HG03280 (cell line): Measurements from ENCODE around the gene TBL1X.
"Not testable (repeated sequence)": the region's sequence is repeated elsewhere in the genome, so short reads cannot be mapped to it uniquely, and the experiment has no call there.

Experiments used
- ATAC-seq: cut with Tn5 transposase; IDR thresholded peaks from one replicate; pipeline ENCODE4 v1.9.1; 2021; ENCODE audit warnings: mild to moderate bottlenecking, moderate library complexity; ENCODE audit not compliant: unreplicated experiment

TBL1X gene

DNA sequence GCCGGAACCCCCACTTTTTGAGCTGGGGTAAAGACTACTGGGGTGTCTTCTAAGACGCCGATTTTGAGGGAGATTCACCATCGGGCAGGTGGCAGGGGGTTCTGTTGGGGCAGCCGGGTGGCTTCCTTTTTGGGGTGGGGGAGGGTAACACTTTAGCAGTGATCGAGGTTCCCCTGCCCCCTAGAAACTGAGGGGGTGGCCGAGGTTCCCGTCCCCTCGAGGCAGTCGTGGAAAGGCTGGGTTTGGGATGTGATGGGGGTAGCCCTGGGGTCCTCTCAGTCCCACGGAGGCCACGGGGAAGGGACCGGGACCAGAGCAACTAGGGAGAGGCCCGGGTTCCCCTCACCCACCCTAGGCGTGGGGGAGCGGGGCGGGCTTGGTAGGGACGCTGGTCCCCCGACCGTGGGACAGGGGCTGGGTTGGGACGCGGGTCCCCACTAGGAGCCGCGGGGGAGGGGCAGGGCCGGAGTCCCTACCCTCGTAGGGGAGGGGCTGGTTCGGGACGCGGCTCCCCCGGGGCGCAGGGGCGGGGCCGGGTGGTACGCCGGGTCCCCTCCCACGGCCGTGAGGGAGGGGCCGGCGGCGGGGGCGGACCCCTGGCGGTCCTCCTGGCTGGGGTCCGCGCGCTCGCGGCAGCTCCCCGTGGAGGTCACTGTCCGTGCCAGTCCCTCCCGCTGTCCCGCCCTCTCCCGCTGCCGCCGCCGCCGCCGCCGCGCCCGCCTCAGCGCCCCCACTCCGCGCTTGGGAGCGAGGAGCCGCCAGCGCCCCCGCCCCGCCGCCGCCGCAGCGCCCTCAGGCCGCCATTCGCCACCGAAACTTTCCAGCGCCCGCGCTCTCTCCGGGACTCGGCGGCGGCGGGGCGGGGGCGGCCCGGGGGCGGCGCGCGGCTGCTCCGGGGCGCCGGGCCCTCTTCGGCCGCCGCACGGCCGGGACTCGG, at the start of gene TBL1X:
TBL1X (plus strand) TSS at position 624 of the 937 bp plus-strand sequence. CDS start 188,529 bp downstream, outside the sequence.
- ATAC-seq = peak; percentile 37

DNA sequence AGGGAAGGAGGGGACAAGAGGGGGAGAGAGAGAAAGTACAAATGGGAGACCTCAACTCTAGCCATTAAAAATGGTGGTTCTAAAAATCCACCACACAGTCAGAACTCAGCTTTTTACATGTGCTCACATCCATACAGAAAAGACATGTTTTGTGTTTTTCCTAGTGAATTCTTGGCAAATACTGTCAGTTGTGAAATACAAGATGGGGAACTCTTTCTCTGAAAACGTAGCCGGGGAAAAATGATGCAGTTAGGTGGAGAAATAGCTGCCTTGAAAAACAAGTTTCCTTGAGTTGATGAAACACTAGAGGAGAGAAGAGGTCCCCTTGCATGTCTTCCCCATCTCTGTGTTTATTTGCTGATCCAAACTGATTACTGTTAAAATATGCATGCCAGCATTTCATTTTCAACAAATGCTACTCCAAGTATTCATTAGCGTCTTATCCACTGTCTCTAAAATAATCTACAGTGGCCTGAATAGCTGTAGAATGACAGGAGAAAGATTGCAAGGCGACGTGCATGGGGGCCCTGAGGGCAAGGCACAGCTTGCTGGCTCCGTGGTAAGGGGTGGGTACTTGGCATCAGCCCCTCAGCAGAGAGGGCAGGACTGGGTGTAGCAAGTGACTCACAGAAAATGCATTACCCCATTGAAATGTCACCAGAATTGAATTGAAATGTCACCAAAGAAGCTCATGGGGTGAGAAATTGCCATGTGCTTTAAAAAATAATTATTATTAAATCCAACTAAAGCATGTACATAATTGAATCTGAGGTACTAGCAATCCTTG, 48.1 kb upstream of the TBL1X start:
- no peak for ATAC-seq

- ATAC-seq = no peak
Measured at GRCh38 chrX:9418262-9418661, 46.6 kb upstream of the TBL1X start.

DNA sequence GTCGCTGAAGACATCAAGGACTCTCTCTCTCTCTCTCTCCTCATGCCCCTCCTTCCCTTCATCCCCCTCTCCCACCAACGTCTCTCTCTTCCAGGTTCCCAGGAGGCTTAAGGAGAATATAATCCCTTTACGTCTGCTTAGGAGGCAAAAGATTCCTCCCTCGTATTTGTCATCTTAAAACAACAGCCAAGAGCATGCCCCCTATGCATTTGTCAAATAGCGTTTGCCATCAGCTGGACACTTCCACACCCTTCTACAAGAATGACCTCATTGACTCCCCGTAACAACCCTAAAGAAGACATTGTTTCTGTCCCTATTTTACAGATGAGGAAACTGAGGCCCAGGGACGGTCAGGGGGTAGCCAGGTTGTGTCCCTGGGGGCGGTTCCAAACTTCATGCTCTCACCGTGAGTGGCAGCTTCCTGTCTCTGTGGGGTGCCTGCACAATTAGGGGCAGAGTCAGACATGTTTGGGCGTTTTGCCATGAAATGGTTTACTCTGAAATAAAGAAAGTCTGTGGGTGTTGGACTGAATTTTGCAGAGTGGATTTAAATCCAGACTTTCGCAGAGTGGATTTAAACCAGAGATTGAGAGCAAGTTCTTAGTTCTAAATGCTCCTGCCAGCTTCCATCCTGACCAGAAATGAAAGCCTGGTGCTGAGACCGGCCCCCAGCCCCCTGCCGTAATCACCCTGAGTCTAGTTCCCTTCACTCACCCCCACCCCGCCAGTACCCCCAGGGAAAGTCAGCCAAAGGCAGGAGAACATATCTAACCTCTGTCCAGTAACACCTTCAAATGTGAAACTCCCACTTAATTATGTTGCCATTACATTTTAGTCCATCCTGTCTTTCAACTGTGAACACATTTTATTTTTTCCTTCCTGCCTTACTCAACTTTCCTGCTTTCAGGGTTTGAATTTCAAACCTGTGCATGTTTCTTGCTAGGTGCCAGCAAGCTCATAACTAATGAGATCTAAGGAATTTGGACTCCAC, 44.3 kb upstream of the TBL1X start:
- no peak for ATAC-seq

GRCh38 chrX:9429767-9430166, 35.1 kb upstream of the TBL1X start:
- ATAC-seq = no peak

- ATAC-seq = no peak
Measured at GRCh38 chrX:9430346-9430921, 34.4 kb upstream of the TBL1X start.

DNA sequence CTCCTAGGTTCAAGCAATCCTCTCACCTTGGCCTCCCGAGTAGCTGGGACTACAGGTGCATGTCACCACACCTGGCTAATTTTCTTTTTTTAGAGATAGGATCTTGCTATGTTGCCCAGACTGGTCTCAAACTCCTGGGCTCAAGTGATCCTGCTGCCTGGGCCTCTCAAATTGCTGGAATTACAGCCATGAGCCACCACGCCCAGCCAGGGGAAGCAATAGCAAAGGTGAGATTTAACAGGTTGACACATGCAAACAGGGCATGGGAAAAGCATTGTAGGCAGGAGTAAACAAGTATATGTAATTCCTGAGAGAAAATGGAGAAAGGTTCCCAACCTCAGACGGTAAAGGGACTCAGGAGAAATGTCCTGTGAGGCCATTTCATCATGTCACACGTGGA, 33.6 kb upstream of the TBL1X start:
- ATAC-seq = no peak

- no peak for ATAC-seq
Measured at GRCh38 chrX:9433596-9433995, 31.3 kb upstream of the TBL1X start.

GRCh38 chrX:9434051-9434550, 30.8 kb upstream of the TBL1X start:
- no peak for ATAC-seq

DNA sequence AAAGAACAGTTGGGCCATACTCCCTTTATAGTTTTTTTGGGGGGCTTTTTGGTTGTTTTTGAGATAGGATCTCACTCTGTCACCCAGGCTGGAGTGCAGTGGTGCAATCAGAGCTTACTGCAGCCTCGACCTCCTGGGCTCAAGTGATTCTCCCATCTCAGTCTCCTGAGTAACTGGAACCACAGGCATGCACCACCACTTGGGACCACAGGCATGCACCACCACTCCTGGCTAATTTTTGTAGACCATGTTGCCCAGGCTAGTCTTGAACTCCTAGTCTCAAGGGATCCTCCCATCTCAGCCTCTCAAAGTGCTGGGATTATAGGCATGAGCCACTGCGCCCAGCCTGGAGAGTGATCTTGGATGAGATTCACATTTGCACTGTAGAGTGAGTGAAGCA, 29.8 kb upstream of the TBL1X start:
- not testable (repeated sequence) for ATAC-seq

GRCh38 chrX:9436812-9437211, 28.0 kb upstream of the TBL1X start:
- no peak for ATAC-seq

GRCh38 chrX:9438933-9439494, 25.8 kb upstream of the TBL1X start:
- no peak for ATAC-seq

DNA sequence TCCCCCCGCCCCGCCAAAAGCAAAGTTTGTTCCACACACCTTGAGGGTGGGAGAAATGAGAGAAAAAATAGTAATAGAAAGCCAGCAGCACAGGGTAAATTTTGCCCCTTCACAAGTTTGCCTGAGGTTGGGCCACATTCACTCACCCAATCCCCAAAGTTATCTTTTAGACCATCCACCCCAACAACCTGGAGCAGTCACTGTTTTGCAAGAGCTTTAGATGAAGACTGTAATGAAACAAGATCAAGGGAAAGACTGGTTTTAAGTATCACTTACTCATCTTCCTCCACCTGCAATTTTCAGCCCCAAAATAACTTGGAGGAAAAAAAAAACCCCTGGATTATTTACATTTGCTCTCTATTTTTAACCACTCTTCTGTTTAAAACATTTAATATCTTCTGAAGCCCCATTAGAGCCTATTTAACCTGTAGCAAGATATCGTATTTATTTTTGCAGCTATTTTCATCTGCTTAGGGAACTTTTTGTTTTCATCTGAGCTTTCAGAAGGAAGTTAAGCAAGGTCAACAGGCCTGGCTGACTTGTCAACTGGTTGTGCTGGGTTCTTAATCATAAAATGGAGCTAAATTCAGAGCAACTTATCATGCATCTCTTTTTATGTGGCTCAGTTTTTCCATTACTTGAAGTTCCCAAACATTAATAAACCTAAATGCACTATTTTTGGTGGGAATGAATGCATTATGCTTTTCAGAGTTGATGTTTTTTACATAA, 24.6 kb upstream of the TBL1X start:
- no peak for ATAC-seq

- ATAC-seq = no peak
Measured at GRCh38 chrX:9442056-9442455, 22.8 kb upstream of the TBL1X start.

DNA sequence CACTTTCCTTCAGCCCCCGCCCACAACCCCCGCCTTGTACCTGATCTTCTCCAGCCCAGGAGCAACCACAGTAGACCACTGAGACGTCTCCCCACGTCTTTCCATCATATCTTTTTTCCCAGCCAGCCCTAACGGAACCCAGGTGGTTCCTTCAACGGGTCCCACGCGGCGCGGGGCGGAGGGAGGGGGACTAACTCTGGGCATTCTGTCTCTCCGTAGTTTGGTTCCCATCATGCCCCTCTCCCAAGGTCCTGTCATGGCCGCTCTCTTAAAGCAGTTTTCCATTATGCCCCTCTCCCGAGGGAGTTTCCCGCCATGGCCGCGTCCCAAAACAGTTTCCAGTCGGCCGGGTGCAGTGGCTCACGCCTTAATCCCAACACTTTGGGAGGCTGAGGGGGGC, 21.5 kb upstream of the TBL1X start:
- ATAC-seq = no peak

GRCh38 chrX:9447906-9448305, 17.0 kb upstream of the TBL1X start:
- no peak for ATAC-seq

GRCh38 chrX:9456250-9457074, 8.4 kb upstream of the TBL1X start:
- no peak for ATAC-seq

- ATAC-seq = not testable (repeated sequence)
Measured at GRCh38 chrX:9458034-9458433, 6.8 kb upstream of the TBL1X start.
